DMS153 treated with DMSO at 0.1 percent for 48 hours (cell line): ENCODE data around the gene NT5C1B.
"Not testable (repeated sequence)": the region's sequence is repeated elsewhere in the genome, so short reads cannot be mapped to it uniquely, and the experiment has no call there.

Experiments
- DNase-seq: peaks from one replicate; lab custom pipeline; 2025; ENCODE audit not compliant: unreplicated experiment; lab: John Stamatoyannopoulos, UW

The NT5C1B gene

DNA sequence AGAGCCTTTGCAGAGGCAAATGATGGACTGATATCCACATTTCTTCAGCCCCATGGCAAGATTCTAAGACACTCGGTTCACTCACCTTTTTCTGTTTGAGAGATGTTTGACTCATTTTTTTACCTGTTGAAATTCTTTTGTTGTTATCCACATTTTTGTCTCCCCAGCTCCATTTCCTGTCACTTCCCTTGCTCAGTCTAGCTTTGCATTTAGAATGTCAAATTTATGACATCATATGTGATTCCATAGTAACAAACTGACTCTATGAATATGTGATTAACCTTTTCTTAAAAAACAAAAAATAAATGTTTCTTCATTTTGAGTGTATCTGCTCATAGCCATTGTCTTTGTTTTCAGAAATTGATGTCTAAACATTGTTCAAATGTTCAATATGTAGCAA is at the start of gene NT5C1B:
TSS of gene NT5C1B (minus strand) at position 216 of the 400 bp plus-strand sequence. CDS start at position 115, 101 bp downstream.
- DNase-seq, result no peak

DNA sequence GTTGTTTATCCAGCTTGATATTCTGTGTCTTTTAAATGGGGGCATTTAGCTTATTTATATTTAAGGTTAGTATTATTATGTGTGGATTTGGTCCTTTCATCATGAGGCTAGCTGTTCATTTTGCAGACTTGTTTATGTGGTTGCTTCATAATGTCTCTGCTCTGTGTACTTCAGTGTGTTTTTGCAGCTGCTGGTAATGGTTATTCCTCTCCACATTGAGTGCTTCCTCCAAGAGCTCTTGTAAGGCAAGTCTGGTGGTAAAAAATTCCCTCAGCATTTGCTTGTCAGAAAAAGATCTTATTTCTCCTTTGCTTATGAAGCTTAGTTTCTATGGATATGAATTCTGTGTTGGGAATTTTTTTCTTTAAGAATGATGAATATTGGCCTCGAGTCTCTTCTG is 47.8 kb upstream of the NT5C1B start:
- DNase-seq, result no peak

- DNase-seq, result not testable (repeated sequence)
Observed at GRCh38 chr2:18632699-18633098, 43.3 kb upstream of the NT5C1B start.

GRCh38 chr2:18630941-18631340 is 41.6 kb upstream of the NT5C1B start:
- no peak for DNase-seq

GRCh38 chr2:18630541-18630940 is 41.2 kb upstream of the NT5C1B start:
- DNase-seq, result no peak

DNA sequence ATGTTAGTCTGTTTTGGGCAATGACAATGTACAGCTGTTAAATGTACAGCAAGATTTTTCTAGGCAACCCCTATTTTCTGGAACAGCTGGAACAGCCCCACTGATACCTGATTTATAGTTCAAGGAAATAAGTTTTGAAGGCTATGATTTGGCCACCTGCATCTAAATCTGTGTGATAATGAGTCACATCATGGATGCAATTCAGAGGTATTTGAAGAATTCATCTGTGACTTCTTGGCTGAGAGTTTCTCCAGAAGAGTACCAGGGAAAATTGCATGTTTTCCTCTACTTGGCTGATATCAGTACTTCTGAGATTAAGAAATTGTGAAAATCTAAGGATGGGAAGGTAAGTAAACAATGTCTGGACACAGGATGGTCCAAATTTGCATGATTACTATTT is 40.7 kb upstream of the NT5C1B start:
- no peak for DNase-seq

DNA sequence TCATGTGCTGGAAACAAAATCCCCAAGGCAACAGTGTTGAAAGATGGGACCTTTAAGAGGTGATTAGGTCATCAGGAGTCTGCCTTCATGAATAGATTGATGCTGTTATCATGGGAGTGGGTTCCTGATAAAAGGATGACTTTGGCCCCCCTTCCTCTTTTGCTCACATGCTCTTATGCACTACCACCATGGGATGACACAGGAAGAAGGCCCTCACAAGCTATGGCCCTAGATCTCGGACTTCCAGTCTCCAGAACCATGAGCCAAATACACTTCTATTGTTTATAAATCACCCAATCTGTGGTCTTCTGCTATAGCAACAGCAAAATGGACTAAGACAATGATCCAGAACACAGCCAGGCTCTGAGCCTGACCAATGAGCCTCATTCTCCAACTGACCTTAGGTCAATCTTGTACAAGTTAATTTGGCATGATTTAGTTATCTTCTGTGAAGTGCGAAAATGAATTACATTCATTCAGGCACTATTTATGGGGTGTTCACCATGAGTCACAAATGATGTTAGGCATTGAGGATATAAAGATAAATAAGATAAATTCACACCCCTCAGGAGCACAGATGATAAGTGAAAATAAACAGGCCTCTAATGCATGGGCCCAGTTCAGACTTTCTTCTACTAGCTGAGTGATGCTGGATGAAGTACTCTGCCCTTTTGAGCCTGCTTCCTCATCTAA is 37.7 kb upstream of the NT5C1B start:
- DNase-seq, result no peak

GRCh38 chr2:18626256-18626668 is 36.9 kb upstream of the NT5C1B start:
- DNase-seq, result no peak

GRCh38 chr2:18625563-18625962 is 36.2 kb upstream of the NT5C1B start:
- no peak for DNase-seq

- no peak for DNase-seq
Observed at GRCh38 chr2:18623782-18624181, 34.4 kb upstream of the NT5C1B start.

DNA sequence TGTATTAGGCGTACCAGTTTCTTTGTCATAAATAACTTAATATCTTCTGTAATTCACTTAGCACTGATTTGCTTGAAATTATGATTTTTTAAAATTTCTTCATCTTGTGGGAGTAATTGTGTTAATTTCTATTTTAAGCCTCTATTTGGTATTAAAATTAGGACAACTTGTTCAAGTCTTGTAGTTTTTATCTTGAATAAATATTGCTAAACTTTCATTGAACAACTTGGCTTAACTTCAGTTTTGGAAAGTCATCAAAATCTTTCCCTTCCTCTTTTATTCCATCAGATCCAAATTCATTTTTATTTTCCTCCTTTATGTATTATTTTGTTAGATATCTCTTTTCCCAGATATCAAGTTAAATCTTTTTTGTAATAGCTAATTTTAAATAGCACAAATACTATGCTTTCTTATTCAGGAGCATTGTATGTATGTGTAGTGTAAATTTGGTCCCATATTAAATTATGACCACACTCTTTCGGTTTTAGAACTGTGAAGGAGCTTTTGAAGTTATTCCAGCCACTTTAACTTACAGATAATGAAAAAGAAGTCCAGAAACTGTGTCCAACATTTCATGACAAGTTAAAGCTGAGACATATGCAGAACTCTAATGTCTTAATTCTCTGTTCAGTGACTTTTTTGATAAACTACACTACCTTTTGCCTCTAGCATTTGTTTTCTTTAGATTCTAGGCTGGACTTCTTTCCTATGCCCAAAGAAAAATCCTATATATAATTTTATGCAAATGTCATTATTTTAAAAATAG is 31.7 kb upstream of the NT5C1B start:
- DNase-seq, result no peak

DNA sequence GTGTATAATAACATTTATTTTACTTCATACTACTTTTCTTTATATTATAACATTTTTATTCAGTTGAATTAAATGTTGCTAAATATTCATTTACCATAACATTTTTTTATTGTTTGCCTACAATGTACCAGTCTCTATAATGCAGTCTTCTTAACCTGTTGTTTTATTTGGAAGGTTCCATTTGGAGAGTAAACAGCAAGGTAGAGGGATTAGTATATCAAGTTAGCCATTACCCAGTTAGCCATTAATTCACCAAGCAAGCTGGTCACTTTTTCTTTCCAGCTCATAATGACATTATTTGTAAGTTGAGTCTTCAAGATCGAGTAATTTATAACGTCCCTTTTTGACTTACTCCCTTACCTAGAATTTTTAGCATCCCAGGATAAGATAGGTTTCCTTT is 29.7 kb upstream of the NT5C1B start:
- DNase-seq, result no peak

GRCh38 chr2:18614041-18614440 is 24.7 kb upstream of the NT5C1B start:
- DNase-seq, result no peak

GRCh38 chr2:18612133-18612532 is 22.8 kb upstream of the NT5C1B start:
- DNase-seq, result no peak

DNA sequence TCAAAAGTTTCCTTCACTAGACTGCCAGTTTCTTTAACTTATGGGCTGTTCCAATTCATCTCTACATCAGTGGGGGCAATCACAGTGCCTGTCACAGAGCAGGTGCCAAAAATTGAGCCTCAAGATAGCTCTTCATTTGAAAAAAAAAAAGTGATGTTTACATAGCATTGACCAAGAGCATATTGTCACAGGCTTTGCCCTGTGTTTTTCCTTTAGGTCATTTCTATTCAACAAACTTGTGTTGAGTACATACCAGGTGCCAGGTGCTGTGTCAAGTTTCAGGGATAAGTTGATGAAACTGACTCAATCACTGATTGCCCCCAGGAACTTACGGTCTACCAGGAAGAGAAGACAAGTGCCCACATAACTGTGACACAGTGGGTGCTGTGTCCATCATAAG is 22.2 kb upstream of the NT5C1B start:
- no peak for DNase-seq

GRCh38 chr2:18611184-18611583 is 21.8 kb upstream of the NT5C1B start:
- peak; percentile 28 for DNase-seq

GRCh38 chr2:18610651-18611050 is 21.3 kb upstream of the NT5C1B start:
- no peak for DNase-seq

- no peak for DNase-seq
Observed at GRCh38 chr2:18610090-18610489, 20.7 kb upstream of the NT5C1B start.

DNA sequence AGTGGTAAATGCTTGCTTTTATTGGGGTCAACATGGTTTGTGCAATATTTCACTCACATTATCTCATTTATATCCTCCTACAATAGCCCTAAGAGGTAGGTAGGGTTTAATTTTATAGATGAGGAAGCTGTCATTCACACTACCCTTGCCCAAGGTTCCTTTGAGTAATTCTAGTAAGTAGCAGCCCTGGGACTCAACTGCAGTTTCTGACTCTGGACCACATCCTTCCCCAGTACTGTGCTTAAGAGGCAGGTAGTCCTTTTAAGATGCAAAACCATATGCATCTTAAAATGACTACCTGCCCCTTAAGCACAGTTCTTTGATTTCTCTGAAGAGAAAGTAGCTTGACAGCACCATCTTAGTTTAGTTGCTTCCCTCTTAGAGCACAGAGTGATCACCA is 15.7 kb upstream of the NT5C1B start:
- DNase-seq, result no peak

GRCh38 chr2:18604531-18604885 is 15.1 kb upstream of the NT5C1B start:
- DNase-seq, result no peak

GRCh38 chr2:18603854-18604530 is 14.6 kb upstream of the NT5C1B start:
- DNase-seq, result no peak

DNA sequence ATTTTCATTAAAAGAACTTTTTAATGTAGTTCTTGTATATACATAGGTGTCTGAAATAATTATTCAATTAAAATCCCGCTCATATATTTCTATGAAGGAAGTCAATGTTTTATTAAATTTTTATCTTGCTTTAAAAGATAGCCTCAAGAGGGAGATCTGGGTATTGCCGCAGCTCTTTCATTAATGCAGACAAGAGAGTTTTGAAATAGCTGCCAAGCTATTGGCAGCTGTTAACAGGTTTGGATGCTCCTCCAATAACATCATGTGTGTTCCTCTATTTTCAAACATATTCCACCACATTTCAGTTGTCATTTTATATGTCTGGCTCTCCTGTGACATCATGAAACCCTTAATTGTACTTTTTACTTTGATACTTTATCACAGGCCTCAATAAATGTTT is 12.9 kb upstream of the NT5C1B start:
- no peak for DNase-seq
